ENCODE measurements around the gene TRPC3.

Gene TRPC3

DNA sequence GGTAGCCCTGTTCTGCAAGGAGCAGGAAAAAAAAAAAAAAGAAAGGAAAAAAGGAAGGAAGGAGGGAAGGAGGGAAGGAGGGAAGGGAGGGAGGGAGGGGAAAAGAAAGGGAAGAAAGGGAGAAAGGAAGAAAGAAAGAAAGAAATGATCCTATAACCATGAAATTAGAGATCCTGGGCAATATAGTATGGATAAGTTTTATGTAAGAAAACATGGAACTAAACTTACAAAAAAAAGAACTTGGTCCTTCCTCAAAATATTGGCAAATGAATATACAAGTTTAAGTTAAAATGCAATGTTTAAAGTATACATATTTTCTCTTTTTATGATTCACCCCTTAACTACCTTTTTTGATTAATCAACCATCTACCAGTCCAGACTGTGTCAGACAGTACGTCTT, 100.5 kb downstream of the TRPC3 start:
- Histone ChIP-seq H3K27me3 (replicated peaks; ENCODE audit: control insufficient read depth, insufficient read depth, low read length, poor library complexity, severe bottlenecking) (no peaks in the 10 kb centered on the region), H3K36me3 (ENCODE audit: control insufficient read depth, insufficient read depth, low read length) (no peaks in the 10 kb centered on the region), H3K4me1 (ENCODE audit: control insufficient read depth, insufficient read depth, low read length, poor library complexity, severe bottlenecking) (no peaks in the 10 kb centered on the region), H3K9me3 (ENCODE audit: control insufficient read depth, low read length) (no peaks in the 10 kb centered on the region), H3K27ac (ENCODE audit: insufficient read depth, low read length, poor library complexity, severe bottlenecking) (no peak overlapping the region), H3K4me3 (ENCODE audit: insufficient read depth, low read depth, low read length, poor library complexity, severe bottlenecking) (no peak overlapping the region)
- no peak for DNase-seq

GRCh38 chr4:121846662-121847061, 105.2 kb downstream of the TRPC3 start:
- Histone ChIP-seq H3K4me3 (ENCODE audit: insufficient read depth, low read depth, low read length, poor library complexity, severe bottlenecking) (no peak overlapping the region), H3K9me3 (ENCODE audit: control insufficient read depth, low read length) (no peaks in the 10 kb centered on the region), H3K4me1 (ENCODE audit: control insufficient read depth, insufficient read depth, low read length, poor library complexity, severe bottlenecking) (no peaks in the 10 kb centered on the region), H3K36me3 (ENCODE audit: control insufficient read depth, insufficient read depth, low read length) (no peaks in the 10 kb centered on the region), H3K27me3 (replicated peaks; ENCODE audit: control insufficient read depth, insufficient read depth, low read length, poor library complexity, severe bottlenecking) (no peaks in the 10 kb centered on the region), H3K27ac (ENCODE audit: insufficient read depth, low read length, poor library complexity, severe bottlenecking) (no peak overlapping the region)
- DNase-seq: no peak

DNA sequence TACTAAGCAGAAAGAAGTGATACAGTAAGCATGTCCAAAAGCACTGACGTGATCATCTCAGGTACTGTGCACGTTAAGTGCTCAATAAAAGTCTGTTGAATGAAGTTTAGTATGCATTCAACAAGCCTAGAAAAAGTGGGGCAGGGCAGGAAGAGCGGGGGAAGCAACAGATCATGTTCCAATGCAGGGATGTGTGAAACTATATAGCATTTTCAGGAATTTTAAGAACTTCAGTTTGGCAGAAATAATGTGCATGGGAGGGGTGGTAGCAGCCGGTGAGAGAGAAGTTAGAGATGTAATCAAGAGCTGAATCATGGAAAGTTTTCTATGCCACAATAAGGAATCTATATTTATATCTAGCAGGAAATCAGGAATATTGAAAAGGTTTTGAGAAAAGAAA, 109.0 kb downstream of the TRPC3 start:
- H3K27ac ChIP-seq (ENCODE audit: insufficient read depth, low read length, poor library complexity, severe bottlenecking): no peak overlapping the region
- H3K27me3 ChIP-seq (replicated peaks; ENCODE audit: control insufficient read depth, insufficient read depth, low read length, poor library complexity, severe bottlenecking): no peaks in the 10 kb centered on the region
- H3K36me3 ChIP-seq (ENCODE audit: control insufficient read depth, insufficient read depth, low read length): peaks cover 6% of the 10 kb centered on the region
- DNase-seq: no peak
- no peaks in the 10 kb centered on the region for H3K4me1 ChIP-seq (ENCODE audit: control insufficient read depth, insufficient read depth, low read length, poor library complexity, severe bottlenecking)
- no peaks in the 10 kb centered on the region for H3K9me3 ChIP-seq (ENCODE audit: control insufficient read depth, low read length)
- H3K4me3 ChIP-seq (ENCODE audit: insufficient read depth, low read depth, low read length, poor library complexity, severe bottlenecking): no peak overlapping the region

GRCh38 chr4:121838136-121838535, 113.7 kb downstream of the TRPC3 start:
- DNase-seq: no peak
- H3K27me3 ChIP-seq (replicated peaks; ENCODE audit: control insufficient read depth, insufficient read depth, low read length, poor library complexity, severe bottlenecking): no peaks in the 10 kb centered on the region
- H3K4me3 ChIP-seq (ENCODE audit: insufficient read depth, low read depth, low read length, poor library complexity, severe bottlenecking): no peak overlapping the region
- no peak overlapping the region for H3K27ac ChIP-seq (ENCODE audit: insufficient read depth, low read length, poor library complexity, severe bottlenecking)
- peaks cover 6% of the 10 kb centered on the region for H3K36me3 ChIP-seq (ENCODE audit: control insufficient read depth, insufficient read depth, low read length)
- H3K4me1 ChIP-seq (ENCODE audit: control insufficient read depth, insufficient read depth, low read length, poor library complexity, severe bottlenecking): no peaks in the 10 kb centered on the region
- no peaks in the 10 kb centered on the region for H3K9me3 ChIP-seq (ENCODE audit: control insufficient read depth, low read length)

DNA sequence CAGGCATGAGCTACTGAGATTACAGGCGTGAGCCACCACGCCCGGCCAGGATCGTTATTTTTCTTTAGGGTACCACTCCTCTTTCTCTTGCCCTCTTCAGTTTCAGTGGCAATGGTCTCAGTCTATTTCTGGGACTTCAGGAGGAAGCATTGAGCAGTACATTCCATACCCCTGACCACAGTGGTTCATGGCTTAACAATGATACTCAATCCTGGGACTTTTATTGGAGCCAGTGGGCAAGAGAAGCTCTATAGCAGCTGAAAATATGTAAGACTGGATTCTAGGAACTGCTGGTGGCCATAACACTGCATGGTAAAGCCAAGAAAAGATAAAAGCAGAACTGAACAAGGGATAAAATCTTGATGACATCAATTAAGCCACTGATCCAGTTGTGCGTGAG, 122.3 kb downstream of the TRPC3 start:
- Histone ChIP-seq H3K4me1 (ENCODE audit: control insufficient read depth, insufficient read depth, low read length, poor library complexity, severe bottlenecking) (no peaks in the 10 kb centered on the region), H3K9me3 (ENCODE audit: control insufficient read depth, low read length) (no peaks in the 10 kb centered on the region), H3K27ac (ENCODE audit: insufficient read depth, low read length, poor library complexity, severe bottlenecking) (no peak overlapping the region), H3K4me3 (ENCODE audit: insufficient read depth, low read depth, low read length, poor library complexity, severe bottlenecking) (no peak overlapping the region), H3K27me3 (replicated peaks; ENCODE audit: control insufficient read depth, insufficient read depth, low read length, poor library complexity, severe bottlenecking) (no peaks in the 10 kb centered on the region), H3K36me3 (ENCODE audit: control insufficient read depth, insufficient read depth, low read length) (no peaks in the 10 kb centered on the region)
- no peak for DNase-seq
